Raji (cell line): Measurements from ENCODE around the gene DST.

Source experiments
- POLR2A ChIP-seq: IDR thresholded peaks from 2 replicates; pipeline ENCODE4 v1.6.1; 2011; ENCODE audit warnings: low read depth, low read length, control low read depth; ENCODE audit not compliant: insufficient read depth

Gene DST

DNA sequence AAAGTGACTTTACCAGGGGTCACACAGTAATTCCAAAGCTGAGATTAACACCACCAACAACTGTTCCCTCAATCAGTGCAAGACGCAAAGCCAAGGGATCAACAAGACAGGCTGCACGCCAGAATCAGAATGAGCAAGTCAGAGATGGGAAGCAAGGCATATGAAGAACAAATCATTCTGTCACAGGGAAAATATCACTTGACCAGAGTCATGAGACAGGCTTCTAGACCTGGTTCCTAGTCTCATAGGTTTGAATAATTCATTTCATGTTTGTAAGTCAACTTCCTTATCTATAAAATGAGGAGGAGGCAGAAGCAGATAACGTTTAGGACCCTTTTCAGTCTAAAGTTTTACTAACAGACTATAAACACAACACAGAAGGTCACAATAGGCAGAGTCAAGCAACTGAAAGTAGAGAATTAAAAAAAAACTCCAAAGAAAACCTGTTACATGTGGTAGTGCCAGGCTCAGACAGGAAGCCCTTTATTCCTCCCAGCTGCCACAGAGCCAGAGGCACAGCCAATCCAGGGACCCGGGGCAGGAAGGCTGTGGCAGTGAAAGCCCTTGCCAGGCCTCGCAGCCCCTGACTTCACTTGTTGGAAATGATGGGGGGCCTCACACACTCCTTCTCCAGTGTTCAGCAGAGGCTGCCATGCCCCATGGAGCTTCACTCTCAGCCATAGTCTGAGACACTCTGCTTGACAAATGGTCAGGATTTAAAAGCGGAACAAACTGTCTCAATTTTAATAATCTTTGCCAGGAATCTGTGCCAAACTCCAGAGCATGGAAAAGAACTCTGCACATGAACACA lies 29.2 kb upstream of the DST start:
- no peak for TF ChIP-seq POLR2A

- no peak for TF ChIP-seq POLR2A
Observed at GRCh38 chr6:56671160-56671559, 28.5 kb upstream of the DST start.

- no peak for TF ChIP-seq POLR2A
Observed at GRCh38 chr6:56669041-56669440, 26.4 kb upstream of the DST start.

DNA sequence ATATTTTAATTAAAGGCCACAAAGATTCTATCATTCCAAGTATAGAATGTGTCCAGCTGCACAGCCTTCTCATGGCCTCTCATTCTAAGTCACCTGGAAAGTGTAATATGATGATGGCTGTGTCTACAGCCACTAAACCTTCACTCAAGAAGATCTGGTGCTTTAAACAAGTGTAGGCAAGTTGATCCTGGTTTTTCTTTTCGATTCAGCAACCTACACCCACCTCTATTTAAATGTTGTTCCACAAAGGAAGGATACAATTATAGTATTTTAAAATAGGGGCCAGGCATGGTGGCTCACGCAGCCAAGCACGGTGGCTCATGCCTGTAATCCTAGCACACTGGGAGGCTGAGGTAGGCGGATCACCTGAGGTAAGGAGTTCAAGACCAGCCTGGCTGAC lies 25.5 kb upstream of the DST start:
- TF ChIP-seq POLR2A, result no peak

GRCh38 chr6:56667336-56667735 lies 24.6 kb upstream of the DST start:
- TF ChIP-seq POLR2A, result no peak

DNA sequence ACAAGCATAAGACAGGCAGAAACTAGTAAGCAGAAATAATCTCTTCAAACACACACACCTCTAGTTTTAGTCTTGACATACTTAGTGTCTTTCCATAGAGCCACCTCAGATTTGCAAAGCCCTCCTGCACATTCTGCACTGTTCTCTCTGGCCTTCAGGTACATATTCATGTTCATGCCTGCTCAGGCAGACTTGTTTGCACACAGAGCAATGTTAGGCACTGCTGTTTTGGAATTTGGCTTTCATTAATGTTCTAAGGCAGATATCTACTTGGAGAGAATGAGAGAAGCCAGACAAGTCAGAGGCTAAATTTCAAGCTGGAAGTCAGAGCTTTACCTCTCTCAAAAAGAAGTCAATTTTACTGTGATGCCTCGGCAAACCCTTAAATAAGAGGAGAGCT lies 21.3 kb upstream of the DST start:
- TF ChIP-seq POLR2A, result no peak

DNA sequence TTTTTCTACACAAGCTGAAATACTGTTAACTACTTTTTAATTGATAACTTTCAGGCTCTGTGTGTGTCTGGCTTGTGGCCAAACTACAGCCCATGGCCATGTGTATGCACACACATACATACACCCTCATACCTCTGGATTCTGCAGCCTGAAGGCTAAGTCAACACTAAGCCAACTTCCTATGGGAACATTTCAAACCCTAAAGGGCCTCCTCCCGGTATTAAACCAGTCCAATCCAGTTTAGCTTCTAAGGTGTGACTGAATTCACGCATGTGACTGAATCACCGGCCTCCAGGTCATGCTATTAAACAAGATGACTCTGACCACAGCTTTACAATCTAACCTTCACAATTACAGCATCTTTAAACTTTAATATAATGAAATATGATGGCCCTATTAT lies 20.7 kb upstream of the DST start:
- TF ChIP-seq POLR2A, result no peak

GRCh38 chr6:56660381-56660730 lies 17.7 kb upstream of the DST start:
- no peak for TF ChIP-seq POLR2A

DNA sequence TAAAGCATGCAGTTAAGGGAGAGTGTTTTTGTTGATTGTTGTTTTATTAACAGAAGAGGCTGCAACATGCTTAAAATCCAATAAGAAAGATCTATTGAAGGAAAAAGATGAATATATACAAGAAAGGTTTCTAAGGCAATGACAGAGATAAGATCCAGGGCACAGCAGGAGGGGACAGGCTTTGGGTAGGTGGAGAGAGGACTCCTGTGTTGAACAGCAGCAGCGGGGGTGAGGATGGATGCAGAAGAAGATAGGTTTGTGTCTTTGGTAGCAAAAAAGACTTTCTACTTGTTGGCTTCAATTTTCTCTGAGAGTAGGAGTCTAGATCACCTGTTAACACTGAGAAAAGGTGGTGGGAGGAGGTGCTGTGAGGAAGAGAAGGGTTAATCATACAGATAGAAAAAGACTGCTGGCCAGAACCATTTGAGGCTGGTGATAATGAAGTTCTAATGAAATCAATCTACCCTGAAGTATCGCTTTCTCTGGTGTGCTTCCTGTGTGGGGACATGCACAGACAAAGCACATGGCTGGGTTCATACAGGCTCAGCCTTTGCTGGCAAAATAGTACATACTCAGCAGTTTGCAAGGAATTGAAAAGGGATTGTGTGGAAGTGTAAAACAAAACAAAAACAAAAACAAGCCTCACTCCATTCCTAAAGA lies 17.2 kb upstream of the DST start:
- no peak for TF ChIP-seq POLR2A

- no peak for TF ChIP-seq POLR2A
Observed at GRCh38 chr6:56658326-56658725, 15.6 kb upstream of the DST start.

GRCh38 chr6:56657354-56657753 lies 14.7 kb upstream of the DST start:
- no peak for TF ChIP-seq POLR2A

DNA sequence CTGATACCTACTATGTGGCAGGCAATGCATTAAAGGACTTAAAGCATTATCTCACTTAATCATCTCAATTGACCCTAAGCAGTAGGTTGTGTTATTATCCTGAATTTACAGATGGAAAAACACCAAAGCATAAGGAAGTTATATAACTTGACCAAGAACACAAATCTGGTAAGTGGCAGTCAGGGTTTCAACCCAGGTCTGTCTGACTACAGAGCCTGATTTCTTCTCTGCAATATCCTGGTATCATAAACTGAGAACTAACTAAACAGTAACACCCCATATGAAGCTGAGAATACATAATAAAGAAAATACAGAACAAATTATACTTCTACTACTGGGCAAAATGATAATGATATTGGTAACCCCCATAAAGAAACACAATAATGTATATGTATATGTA lies 13.8 kb upstream of the DST start:
- no peak for TF ChIP-seq POLR2A

DNA sequence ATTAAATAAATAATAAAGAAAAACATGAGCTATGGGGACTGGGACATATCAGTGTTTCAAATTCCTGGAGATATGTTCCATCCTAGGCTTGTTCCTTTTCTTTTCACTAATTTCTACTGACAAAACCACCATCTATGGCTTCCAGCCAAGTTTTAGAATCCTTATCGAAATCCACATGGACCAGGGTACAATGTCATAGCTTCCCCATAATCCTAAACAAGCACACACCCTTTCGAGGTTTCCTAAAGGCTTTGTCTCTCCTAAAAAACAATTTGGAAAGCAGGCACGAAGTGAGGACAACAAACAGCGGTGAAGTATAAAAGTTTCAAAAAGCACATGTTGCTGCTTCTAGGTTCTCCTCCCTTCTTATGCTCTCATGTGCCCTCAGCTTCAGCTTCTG lies 13.3 kb upstream of the DST start:
- TF ChIP-seq POLR2A, result no peak

DNA sequence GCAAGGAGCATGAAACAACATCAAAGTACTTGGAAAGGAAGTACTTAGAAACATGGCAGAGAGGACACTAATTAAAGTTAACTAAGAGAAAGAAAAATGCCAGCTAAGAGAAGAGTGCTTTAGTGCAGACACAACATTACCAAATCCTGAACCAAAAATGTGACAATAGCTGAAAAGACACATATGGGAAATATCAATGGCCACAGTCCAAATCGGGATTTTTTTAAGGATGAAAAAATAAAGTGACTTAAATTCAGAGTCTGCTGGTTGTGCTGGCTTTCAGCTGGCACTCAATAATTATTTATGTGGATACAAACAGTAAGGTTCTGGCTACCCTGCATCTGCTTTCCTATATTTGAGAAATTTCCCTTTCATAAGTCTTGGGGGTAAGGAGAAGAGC lies 12.6 kb upstream of the DST start:
- no peak for TF ChIP-seq POLR2A

DNA sequence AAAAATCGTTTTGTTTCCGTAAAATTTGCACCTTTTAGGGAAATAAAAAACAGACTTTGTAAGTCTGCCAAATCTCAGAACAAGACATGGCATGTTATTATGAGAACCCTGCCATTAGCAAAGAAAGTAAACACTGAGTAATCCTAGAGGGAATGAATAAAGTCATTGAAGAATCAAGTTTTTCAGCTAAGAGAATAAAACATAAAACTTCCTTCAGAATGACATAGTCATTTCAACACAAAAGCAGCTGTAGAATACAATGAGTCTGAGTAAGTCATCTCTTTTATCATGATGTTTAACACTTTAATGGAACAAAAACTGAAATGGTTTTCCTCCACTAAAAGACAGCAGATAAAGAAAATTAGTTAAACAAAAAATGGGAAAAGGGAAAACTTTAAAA lies 10.3 kb upstream of the DST start:
- TF ChIP-seq POLR2A, result no peak

DNA sequence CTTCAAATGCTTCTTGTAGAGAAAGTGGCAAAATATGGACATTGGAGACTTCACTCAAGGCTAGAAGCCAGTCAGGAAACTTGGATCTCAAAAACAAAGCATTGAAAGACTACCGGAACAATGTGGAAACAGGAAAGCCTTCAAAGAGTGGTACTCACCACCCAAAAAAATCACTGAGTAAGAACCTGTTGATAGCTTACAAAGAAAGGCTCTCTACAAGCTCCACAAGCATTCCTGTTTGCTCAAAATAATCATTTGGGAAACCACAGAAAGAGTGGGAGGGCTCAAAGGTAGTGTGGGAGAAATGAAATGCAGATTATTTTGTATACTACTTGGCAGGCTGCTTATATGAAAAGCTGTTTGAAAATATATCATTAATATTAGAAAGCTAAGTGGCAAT lies 9.5 kb upstream of the DST start:
- no peak for TF ChIP-seq POLR2A

DNA sequence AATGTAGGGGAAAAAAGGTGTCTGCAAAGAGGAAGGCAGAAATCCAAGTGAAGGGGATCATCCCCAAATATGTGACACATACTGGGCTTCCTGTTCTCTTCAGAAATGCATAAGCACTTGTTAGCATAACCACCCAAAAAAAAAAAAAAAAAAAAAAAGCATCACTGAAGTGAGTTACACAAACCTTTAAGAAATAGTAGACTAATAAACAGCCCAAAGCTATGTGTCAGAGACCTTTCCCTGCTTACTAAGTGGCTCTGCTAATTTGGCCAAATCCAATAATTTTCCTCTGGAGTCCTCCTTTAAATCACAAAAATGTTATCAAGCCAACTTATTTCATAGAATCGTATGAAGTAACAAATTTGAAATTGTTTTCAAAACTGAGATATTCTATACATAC lies 7.5 kb upstream of the DST start:
- TF ChIP-seq POLR2A, result no peak
